GM18873 (cell line): ENCODE results near the gene KIAA1549.

Experiments used
- ATAC-seq: cut with Tn5 transposase; IDR thresholded peaks from one replicate; pipeline ENCODE4 v1.9.1; 2021; ENCODE audit warnings: mild to moderate bottlenecking, moderate library complexity, moderate number of reproducible peaks; ENCODE audit not compliant: unreplicated experiment, low FRiP score

Gene KIAA1549

GRCh38 chr7:138975343-138976104 lies 5.7 kb downstream of the KIAA1549 start:
- no peak for ATAC-seq

- ATAC-seq = no peak
These were observed 6.4 kb downstream of the KIAA1549 start for GRCh38 chr7:138974675-138975292.

GRCh38 chr7:138974103-138974502 lies 7.1 kb downstream of the KIAA1549 start:
- ATAC-seq = no peak

- ATAC-seq = no peak
These were observed 10.2 kb downstream of the KIAA1549 start for GRCh38 chr7:138970952-138971351.

GRCh38 chr7:138970446-138970845 lies 10.7 kb downstream of the KIAA1549 start:
- no peak for ATAC-seq

GRCh38 chr7:138967159-138967558 lies 14.0 kb downstream of the KIAA1549 start:
- no peak for ATAC-seq

- ATAC-seq = no peak
These were observed 16.4 kb downstream of the KIAA1549 start for GRCh38 chr7:138964624-138965436.

GRCh38 chr7:138963675-138964074 lies 17.5 kb downstream of the KIAA1549 start:
- no peak for ATAC-seq

GRCh38 chr7:138962561-138963270 lies 18.5 kb downstream of the KIAA1549 start:
- no peak for ATAC-seq

GRCh38 chr7:138961159-138961558 lies 20.0 kb downstream of the KIAA1549 start:
- no peak for ATAC-seq

- ATAC-seq = no peak
These were observed 22.7 kb downstream of the KIAA1549 start for GRCh38 chr7:138958391-138958956.

- no peak for ATAC-seq
These were observed 23.3 kb downstream of the KIAA1549 start for GRCh38 chr7:138957753-138958390.

- ATAC-seq = no peak
These were observed 24.0 kb downstream of the KIAA1549 start for GRCh38 chr7:138957217-138957616.

- ATAC-seq = no peak
These were observed 26.4 kb downstream of the KIAA1549 start for GRCh38 chr7:138954545-138955475.

GRCh38 chr7:138952791-138953190 lies 28.4 kb downstream of the KIAA1549 start:
- ATAC-seq = no peak

GRCh38 chr7:138951953-138952352 lies 29.2 kb downstream of the KIAA1549 start:
- ATAC-seq = no peak

- no peak for ATAC-seq
These were observed 31.6 kb downstream of the KIAA1549 start for GRCh38 chr7:138949421-138950088.

GRCh38 chr7:138948403-138948802 lies 32.8 kb downstream of the KIAA1549 start:
- ATAC-seq = no peak
